Stimulated activated naive B cell treated with anti-CD40 and anti-IgM and Interleukin-4, amounts not matched to agents 10 μg/mL and 1 μg/mL and 100 μg/mL, for 72 hours (primary cell): ENCODE measurements around the gene SDK1.
A peak's percentile ranks its signal among the peaks of the same experiment; 100 is the strongest.

Experiments
- ATAC-seq, 2 donors: fragments of 150-1000 bp; cut with Tn5 transposase; replicated peaks; 2 replicates each; pipeline ENCODE4 v1.10.0; 2021; ENCODE audit warnings: moderate library complexity in 1 of 2
- DNase-seq: peaks from one replicate; pipeline ENCODE4 v3.0.0; 2021
- H3K27ac Mint-ChIP-seq: one replicate; pipeline ENCODE4 v1.8.0; 2022; ENCODE audit warnings: mild to moderate bottlenecking, mixed read lengths
- H3K27me3 Mint-ChIP-seq, 2 donors: one replicate each; pipeline ENCODE4 v1.8.0; 2022; ENCODE audit warnings: mixed read lengths in 2 of 2
- H3K36me3 Mint-ChIP-seq, 2 donors: one replicate each; pipeline ENCODE4 v1.8.0; 2022; ENCODE audit warnings: mixed read lengths in 2 of 2, mild to moderate bottlenecking in 1 of 2
- H3K4me1 Mint-ChIP-seq, 2 donors: one replicate each; pipeline ENCODE4 v1.8.0; 2022; ENCODE audit warnings: mixed read lengths in 2 of 2, mild to moderate bottlenecking in 1 of 2
- H3K4me3 Mint-ChIP-seq, 2 donors: one replicate each; pipeline ENCODE4 v1.8.0; 2022; ENCODE audit warnings: mild to moderate bottlenecking in 2 of 2, mixed read lengths in 2 of 2, moderate library complexity in 1 of 2
- H3K9me3 Mint-ChIP-seq, 2 donors: one replicate each; pipeline ENCODE4 v1.8.0; 2022; ENCODE audit warnings: mixed read lengths in 2 of 2, mild to moderate bottlenecking in 1 of 2

Gene SDK1

DNA sequence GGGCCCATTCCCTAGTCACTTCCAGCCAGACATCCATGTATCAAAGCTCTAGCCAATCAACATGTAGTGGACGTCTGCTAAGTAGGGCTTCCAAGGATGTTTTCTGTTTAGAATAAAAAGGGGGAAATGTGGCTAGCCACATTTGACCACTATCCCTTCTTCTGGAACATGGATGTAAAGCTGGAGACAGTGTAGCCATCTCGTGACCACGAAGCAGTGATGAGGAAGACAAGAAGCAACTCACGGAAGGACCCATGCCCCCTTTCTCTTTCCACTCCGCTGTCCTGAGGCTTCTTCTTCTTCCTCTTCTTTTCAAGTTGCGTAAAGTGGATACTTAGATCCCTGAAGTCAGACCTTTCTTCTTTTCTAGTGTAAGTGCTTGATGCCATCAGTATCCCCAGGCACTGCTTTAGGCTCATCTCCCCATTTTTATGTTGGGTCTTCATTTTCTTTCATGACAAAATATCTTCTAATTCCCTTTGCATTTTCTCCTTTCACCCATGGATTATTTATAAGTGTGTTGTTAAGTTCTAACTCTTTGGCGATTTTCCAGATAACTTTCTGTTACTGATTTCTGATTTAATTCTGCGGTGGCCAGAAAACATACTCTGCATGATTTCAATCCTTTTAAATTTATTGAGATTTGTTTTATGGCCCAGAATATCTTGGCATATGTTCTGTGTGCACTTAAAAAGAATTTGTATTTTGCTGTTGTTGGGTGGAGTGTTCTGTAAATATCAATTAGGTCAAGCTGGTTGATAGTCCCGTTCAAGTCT lies 594.5 kb downstream of the SDK1 start:
- no peak overlapping the region for H3K27ac Mint-ChIP-seq
- H3K36me3 Mint-ChIP-seq: peaks cover 0 to 1% of the 10 kb centered on the region in 2 donors
- no peak for ATAC-seq
- H3K27me3 Mint-ChIP-seq: peaks cover 24 to 28% of the 10 kb centered on the region in 2 donors
- DNase-seq: no peak
- peaks cover 2 to 7% of the 10 kb centered on the region in 2 donors for H3K4me1 Mint-ChIP-seq
- H3K9me3 Mint-ChIP-seq: no peaks in the 10 kb centered on the region
- H3K4me3 Mint-ChIP-seq: no peak overlapping the region

- H3K9me3 Mint-ChIP-seq: no peaks in the 10 kb centered on the region
- H3K4me3 Mint-ChIP-seq: no peak overlapping the region
- peaks cover 19 to 26% of the 10 kb centered on the region in 2 donors for H3K27me3 Mint-ChIP-seq
- H3K27ac Mint-ChIP-seq: no peak overlapping the region
- DNase-seq (no peak), ATAC-seq (no peak)
- H3K36me3 Mint-ChIP-seq: no peaks in the 10 kb centered on the region
- peaks cover 2 to 7% of the 10 kb centered on the region in 2 donors for H3K4me1 Mint-ChIP-seq
Observed at GRCh38 chr7:3896169-3896765, 595.2 kb downstream of the SDK1 start.

- Mint-ChIP-seq H3K4me3 (no peak overlapping the region), H3K27me3 (peaks cover 12 to 18% of the 10 kb centered on the region in 2 donors), H3K4me1 (peaks cover 2 to 7% of the 10 kb centered on the region in 2 donors), H3K27ac (no peak overlapping the region), H3K36me3 (no peaks in the 10 kb centered on the region), H3K9me3 (no peaks in the 10 kb centered on the region)
- DNase-seq: no peak
- ATAC-seq: peak; percentile 51 to 62
Observed at GRCh38 chr7:3897430-3898372, 596.6 kb downstream of the SDK1 start.

- DNase-seq (no peak), ATAC-seq (no peak)
- Mint-ChIP-seq H3K27ac (no peak overlapping the region), H3K4me1 (peaks cover 2 to 7% of the 10 kb centered on the region in 2 donors), H3K27me3 (peaks cover 6 to 10% of the 10 kb centered on the region in 2 donors), H3K4me3 (no peak overlapping the region), H3K9me3 (no peaks in the 10 kb centered on the region), H3K36me3 (no peaks in the 10 kb centered on the region)
Observed at GRCh38 chr7:3899559-3899991, 598.5 kb downstream of the SDK1 start.

DNA sequence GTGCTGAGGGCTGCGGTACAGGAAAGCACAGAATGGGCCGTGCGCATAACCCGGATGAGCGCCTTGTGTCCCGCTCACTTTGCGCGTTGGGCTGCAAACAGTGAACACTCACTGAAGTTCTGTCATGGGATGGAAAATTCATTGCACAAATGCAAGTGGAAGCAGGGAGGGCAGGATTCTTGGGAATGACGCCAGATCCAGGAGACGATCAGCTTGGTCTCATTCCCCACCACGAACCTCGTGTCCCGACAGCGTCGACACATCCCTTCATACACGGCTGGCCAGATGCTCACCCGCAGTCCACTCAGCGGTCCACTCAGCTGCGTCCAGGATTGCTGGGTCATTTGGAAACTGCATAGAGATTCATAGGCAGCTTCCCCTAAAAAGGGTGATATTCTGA lies 607.1 kb downstream of the SDK1 start:
- Mint-ChIP-seq H3K4me1 (peaks cover 4 to 15% of the 10 kb centered on the region in 2 donors), H3K4me3 (no peak overlapping the region), H3K9me3 (peaks cover 7% of the 10 kb centered on the region in 2 donors), H3K27me3 (peaks cover 36 to 46% of the 10 kb centered on the region in 2 donors), H3K36me3 (no peaks in the 10 kb centered on the region), H3K27ac (no peak overlapping the region)
- ATAC-seq: no peak
- DNase-seq: no peak

DNA sequence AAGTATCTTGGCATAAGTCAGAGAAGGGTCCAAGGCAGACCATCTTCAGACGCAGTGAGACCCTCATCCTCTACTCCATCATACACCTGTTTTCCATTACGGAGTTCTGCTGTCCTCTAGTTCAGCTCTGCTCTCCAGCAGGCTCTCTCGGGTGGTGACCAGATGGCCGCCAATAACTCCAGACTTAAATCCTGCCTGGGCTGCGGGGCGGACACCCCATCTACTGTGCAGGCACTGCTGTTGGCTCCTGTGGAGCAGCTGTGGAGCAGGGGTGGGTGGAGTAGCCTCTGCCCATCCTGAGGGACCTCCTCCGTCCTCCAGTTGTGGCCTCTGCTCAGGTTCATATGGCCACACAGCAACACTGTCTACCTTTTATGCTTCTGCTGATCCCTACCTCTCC lies 608.1 kb downstream of the SDK1 start:
- Mint-ChIP-seq H3K27ac (no peak overlapping the region), H3K27me3 (peaks cover 40 to 55% of the 10 kb centered on the region in 2 donors), H3K9me3 (peaks cover 7 to 11% of the 10 kb centered on the region in 2 donors), H3K36me3 (no peaks in the 10 kb centered on the region), H3K4me3 (no peak overlapping the region), H3K4me1 (peaks cover 4 to 15% of the 10 kb centered on the region in 2 donors)
- DNase-seq: no peak
- no peak for ATAC-seq

DNA sequence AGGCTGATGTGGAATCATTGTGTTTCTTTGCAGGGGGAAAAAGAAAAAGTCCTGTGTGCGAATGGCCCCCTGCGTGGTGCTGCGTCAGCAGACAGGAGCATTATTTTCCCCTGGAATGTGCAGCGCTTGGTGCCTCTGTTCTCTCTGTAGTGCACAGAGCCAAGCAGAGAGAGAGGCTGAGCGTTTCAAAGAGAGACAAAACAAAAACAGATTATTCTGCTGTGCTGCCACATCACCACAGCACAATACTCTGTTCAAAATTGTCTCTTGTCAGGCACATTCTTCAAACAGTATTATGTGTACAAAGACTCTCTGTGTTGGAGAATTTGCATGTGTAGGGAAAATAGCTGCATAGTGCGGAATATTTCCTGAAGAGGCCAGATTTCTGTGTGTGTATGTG lies 609.0 kb downstream of the SDK1 start:
- H3K9me3 Mint-ChIP-seq: peaks cover 7 to 11% of the 10 kb centered on the region in 2 donors
- H3K4me1 Mint-ChIP-seq: peaks cover 4 to 15% of the 10 kb centered on the region in 2 donors
- ATAC-seq (no peak), DNase-seq (no peak)
- H3K27ac Mint-ChIP-seq: no peak overlapping the region
- H3K36me3 Mint-ChIP-seq: no peaks in the 10 kb centered on the region
- H3K4me3 Mint-ChIP-seq: no peak overlapping the region
- H3K27me3 Mint-ChIP-seq: peaks cover 40 to 55% of the 10 kb centered on the region in 2 donors

DNA sequence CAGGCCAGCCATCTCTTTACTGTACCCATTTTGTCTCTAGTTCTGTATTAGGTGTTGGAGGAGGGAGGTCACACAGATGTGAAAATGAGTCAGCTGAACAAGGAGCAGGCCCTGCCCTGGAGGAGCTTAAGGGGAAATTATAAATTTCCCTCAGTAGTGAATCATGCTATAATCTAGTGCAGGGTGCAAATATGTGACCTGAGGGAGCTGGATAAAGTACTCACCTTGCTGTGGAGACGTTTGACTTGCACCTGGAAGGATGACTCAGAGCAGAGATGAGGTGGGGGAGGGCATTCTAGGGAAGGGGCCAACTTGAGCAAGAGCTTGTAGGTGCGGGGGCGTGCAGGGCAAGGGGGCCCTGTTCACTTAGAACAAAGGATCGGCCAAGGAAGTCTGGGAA lies 610.6 kb downstream of the SDK1 start:
- peak in 1 of 2 donors; percentile 34 for ATAC-seq
- no peaks in the 10 kb centered on the region for H3K36me3 Mint-ChIP-seq
- peaks cover 7 to 11% of the 10 kb centered on the region in 2 donors for H3K9me3 Mint-ChIP-seq
- H3K4me1 Mint-ChIP-seq: peaks cover 10 to 22% of the 10 kb centered on the region in 2 donors
- H3K27ac Mint-ChIP-seq: no peak overlapping the region
- peaks cover 34 to 55% of the 10 kb centered on the region in 2 donors for H3K27me3 Mint-ChIP-seq
- no peak for DNase-seq
- no peak overlapping the region for H3K4me3 Mint-ChIP-seq

DNA sequence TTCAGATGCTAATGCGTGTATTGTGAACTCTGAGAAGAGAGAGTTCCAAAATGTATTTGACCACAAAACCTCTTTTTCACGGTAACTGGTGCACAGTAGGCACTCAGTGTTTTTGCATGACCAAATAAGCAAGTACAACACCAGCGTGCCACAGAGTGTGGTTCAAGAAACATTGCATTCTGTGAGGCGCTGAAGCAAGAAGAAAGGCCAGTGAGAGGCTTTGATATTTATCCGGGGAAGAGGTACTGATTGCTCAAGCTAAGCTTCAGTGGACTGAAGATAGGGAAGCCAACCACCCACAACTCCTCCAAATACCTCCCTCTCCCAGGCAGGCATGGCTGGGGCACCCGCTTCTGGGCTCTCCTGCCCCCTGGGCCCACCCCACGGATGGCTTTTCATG lies 611.2 kb downstream of the SDK1 start:
- ATAC-seq (peak; percentile 25 to 65), DNase-seq (no peak)
- peaks cover 7 to 11% of the 10 kb centered on the region in 2 donors for H3K9me3 Mint-ChIP-seq
- H3K27me3 Mint-ChIP-seq: peaks cover 28 to 54% of the 10 kb centered on the region in 2 donors
- H3K27ac Mint-ChIP-seq: no peak overlapping the region
- H3K4me3 Mint-ChIP-seq: peak overlapping the region in 1 of 2 donors; percentile 20
- peaks cover 12 to 22% of the 10 kb centered on the region in 2 donors for H3K4me1 Mint-ChIP-seq
- H3K36me3 Mint-ChIP-seq: no peaks in the 10 kb centered on the region

GRCh38 chr7:3914051-3914775 lies 613.2 kb downstream of the SDK1 start:
- Mint-ChIP-seq H3K27me3 (peaks cover 14 to 35% of the 10 kb centered on the region in 2 donors), H3K9me3 (peaks cover 7 to 11% of the 10 kb centered on the region in 2 donors)
- no peak for ATAC-seq

DNA sequence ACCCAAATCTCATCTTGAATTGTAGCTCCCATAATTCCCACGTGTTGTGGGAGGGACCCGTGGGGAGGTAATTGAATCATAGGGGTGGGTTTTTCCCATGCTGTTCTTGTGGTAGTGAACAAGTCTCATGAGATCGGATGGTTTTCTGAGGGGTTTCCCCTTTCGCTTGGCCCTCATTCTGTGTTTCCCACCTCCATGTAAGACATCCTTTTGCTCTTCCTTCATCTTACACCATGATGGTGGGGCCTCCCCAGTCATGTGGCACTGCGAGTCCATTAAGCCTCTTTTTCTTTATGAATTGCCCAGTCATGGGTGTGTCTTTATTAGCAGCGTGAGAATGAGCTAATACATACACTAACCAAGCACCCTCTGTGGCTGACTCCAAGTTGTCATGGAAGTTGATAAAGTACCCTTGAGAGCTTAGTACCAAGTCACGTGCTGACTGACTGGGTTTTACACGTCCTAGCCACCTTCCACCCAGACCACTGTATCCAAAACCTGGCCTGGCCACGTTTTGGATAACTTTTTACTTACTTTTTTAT lies 614.4 kb downstream of the SDK1 start:
- no peak overlapping the region for H3K27ac Mint-ChIP-seq

More at GRCh38 chr7:3914051-3914775, 613.2 kb downstream of the SDK1 start:
- DNase-seq: no peak
- Mint-ChIP-seq H3K36me3 (no peaks in the 10 kb centered on the region), H3K27ac (no peak overlapping the region), H3K4me3 (no peak overlapping the region), H3K4me1 (peaks cover 22 to 23% of the 10 kb centered on the region in 2 donors)

DNA sequence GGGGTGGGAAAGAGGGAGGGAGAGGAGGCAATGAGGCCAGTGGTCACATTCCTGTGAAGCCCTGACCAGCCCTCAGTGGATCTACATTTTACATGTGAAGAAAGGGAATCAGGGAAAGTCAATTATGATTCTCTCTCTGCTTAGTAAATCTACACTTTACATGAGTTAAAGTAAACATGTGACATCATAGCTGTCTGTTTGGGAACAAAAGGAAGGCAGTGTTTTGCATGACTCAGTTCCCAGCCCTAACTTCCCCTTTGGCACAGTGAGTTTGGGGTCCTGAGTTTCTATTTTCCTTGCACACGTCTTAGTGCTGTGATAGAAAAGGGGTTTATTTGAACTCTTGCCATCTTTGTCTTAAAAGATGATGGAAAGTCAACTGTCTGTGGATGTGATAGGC lies 615.1 kb downstream of the SDK1 start:
- Mint-ChIP-seq H3K27me3 (peaks cover 17 to 34% of the 10 kb centered on the region in 2 donors), H3K9me3 (peaks cover 6 to 11% of the 10 kb centered on the region in 2 donors), H3K27ac (no peak overlapping the region), H3K36me3 (no peaks in the 10 kb centered on the region), H3K4me3 (no peak overlapping the region), H3K4me1 (peaks cover 22 to 24% of the 10 kb centered on the region in 2 donors)
- ATAC-seq: no peak
- DNase-seq: no peak

More for the DNA sequence above, 614.4 kb downstream of the SDK1 start:
- Mint-ChIP-seq H3K4me1 (peaks cover 22 to 24% of the 10 kb centered on the region in 2 donors), H3K9me3 (peaks cover 7 to 11% of the 10 kb centered on the region in 2 donors), H3K36me3 (no peaks in the 10 kb centered on the region), H3K4me3 (no peak overlapping the region), H3K27me3 (peaks cover 19 to 37% of the 10 kb centered on the region in 2 donors)
- peak; percentile 31 for DNase-seq
- ATAC-seq: peak; percentile 67 to 84

DNA sequence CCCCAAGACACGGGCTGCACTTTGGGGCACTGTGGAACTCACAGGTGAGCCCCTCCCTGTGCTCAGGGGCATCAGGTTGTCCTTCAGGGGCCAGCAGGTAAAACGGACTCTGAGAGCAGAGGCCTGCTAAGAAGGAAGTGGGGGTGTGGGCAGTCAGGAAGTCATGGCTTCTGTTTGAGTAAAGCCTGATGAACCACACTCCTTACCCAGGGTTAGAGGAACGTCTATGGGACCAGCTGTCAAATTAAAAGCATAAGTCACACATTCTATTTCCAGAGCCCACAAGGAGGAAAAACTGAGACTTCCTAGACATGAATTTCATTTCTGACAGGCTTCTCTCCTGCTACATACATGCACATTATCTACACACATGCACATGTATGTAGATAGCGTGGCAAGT lies 616.4 kb downstream of the SDK1 start:
- Mint-ChIP-seq H3K4me1 (peaks cover 11 to 20% of the 10 kb centered on the region in 2 donors), H3K36me3 (no peaks in the 10 kb centered on the region), H3K9me3 (peaks cover 0 to 4% of the 10 kb centered on the region in 2 donors), H3K4me3 (no peak overlapping the region), H3K27me3 (peaks cover 13 to 21% of the 10 kb centered on the region in 2 donors), H3K27ac (peak overlapping the region; percentile 26)
- ATAC-seq (peak in 1 of 2 donors; percentile 31), DNase-seq (no peak)
